ENCODE data around the gene SURF4.
"Not testable (repeated sequence)": the region's sequence is repeated elsewhere in the genome, so short reads cannot be mapped to it uniquely, and the experiment has no call there.

Gene SURF4

GRCh38 chr9:133379153-133380086 is 3.6 kb upstream of the SURF4 start:
- Histone ChIP-seq H3K9me2 (replicated peaks; ENCODE audit: control insufficient read depth, low read length) (no peaks in the 10 kb centered on the region), H4K20me1 (ENCODE audit: control insufficient read depth, insufficient read depth, low read depth, low read length) (peaks cover 6% of the 10 kb centered on the region; the same call in 1 of the 2 replicates), H3K9me3 (ENCODE audit: control insufficient read depth, insufficient read depth, low read length) (peaks cover 10% of the 10 kb centered on the region; the same call in 1 of the 2 replicates), H3K4me2 (ENCODE audit: low read length) (no peak overlapping the region), H3K27me3 (ENCODE audit: control insufficient read depth, low read length) (peaks cover 5% of the 10 kb centered on the region; the same call in 1 of the 2 replicates), H3K4me1 (ENCODE audit: control insufficient read depth, low read length) (peaks cover 18% of the 10 kb centered on the region), H3K79me2 (ENCODE audit: control insufficient read depth, low read length) (peaks cover 15% of the 10 kb centered on the region), H3K4me3 (ENCODE audit: low read length) (no peak overlapping the region), H3K36me3 (ENCODE audit: control insufficient read depth, low read length) (peaks cover 4% of the 10 kb centered on the region; the same call in 1 of the 2 replicates), H3K27ac (ENCODE audit: low read depth, low read length) (no peak overlapping the region), H3F3A (ENCODE audit: control insufficient read depth, insufficient read depth) (no peaks in the 10 kb centered on the region)
- TF ChIP-seq EZH2phosphoT487 (IDR thresholded peaks at IDR 0.05; ENCODE audit: borderline replicate concordance, low read length) (no peak), CTCF (IDR thresholded peaks at IDR 0.05; ENCODE audit: low read depth, low read length, poor library complexity, severe bottlenecking) (no peak)

GRCh38 chr9:133378408-133378962 is 2.6 kb upstream of the SURF4 start:
- Histone ChIP-seq H3K79me2 (ENCODE audit: control insufficient read depth, low read length) (peaks cover 24% of the 10 kb centered on the region), H4K20me1 (ENCODE audit: control insufficient read depth, insufficient read depth, low read depth, low read length) (peaks cover 6% of the 10 kb centered on the region; the same call in 1 of the 2 replicates), H3K4me2 (ENCODE audit: low read length) (no peak overlapping the region), H3K27me3 (ENCODE audit: control insufficient read depth, low read length) (peaks cover 5% of the 10 kb centered on the region; the same call in 1 of the 2 replicates), H3F3A (ENCODE audit: control insufficient read depth, insufficient read depth) (no peaks in the 10 kb centered on the region), H3K27ac (ENCODE audit: low read depth, low read length) (no peak overlapping the region), H3K9me2 (replicated peaks; ENCODE audit: control insufficient read depth, low read length) (no peaks in the 10 kb centered on the region), H3K4me3 (ENCODE audit: low read length) (no peak overlapping the region), H3K4me1 (ENCODE audit: control insufficient read depth, low read length) (peaks cover 23% of the 10 kb centered on the region), H3K36me3 (ENCODE audit: control insufficient read depth, low read length) (peaks cover 9% of the 10 kb centered on the region), H3K9me3 (ENCODE audit: control insufficient read depth, insufficient read depth, low read length) (peaks cover 10% of the 10 kb centered on the region; the same call in 1 of the 2 replicates)
- TF ChIP-seq EZH2phosphoT487 (IDR thresholded peaks at IDR 0.05; ENCODE audit: borderline replicate concordance, low read length) (no peak), CTCF (IDR thresholded peaks at IDR 0.05; ENCODE audit: low read depth, low read length, poor library complexity, severe bottlenecking) (no peak)

- TF ChIP-seq CTCF (IDR thresholded peaks at IDR 0.05; ENCODE audit: low read depth, low read length, poor library complexity, severe bottlenecking) = no peak
- no peak for TF ChIP-seq EZH2phosphoT487 (IDR thresholded peaks at IDR 0.05; ENCODE audit: borderline replicate concordance, low read length)
- Histone ChIP-seq H3K27ac (ENCODE audit: low read depth, low read length) (no peak overlapping the region), H3K9me2 (replicated peaks; ENCODE audit: control insufficient read depth, low read length) (no peaks in the 10 kb centered on the region), H3K27me3 (ENCODE audit: control insufficient read depth, low read length) (peaks cover 5% of the 10 kb centered on the region; the same call in 1 of the 2 replicates), H3K4me1 (ENCODE audit: control insufficient read depth, low read length) (peaks cover 30% of the 10 kb centered on the region), H4K20me1 (ENCODE audit: control insufficient read depth, insufficient read depth, low read depth, low read length) (peaks cover 6% of the 10 kb centered on the region; the same call in 1 of the 2 replicates), H3K9me3 (ENCODE audit: control insufficient read depth, insufficient read depth, low read length) (peaks cover 6% of the 10 kb centered on the region; the same call in 1 of the 2 replicates), H3K36me3 (ENCODE audit: control insufficient read depth, low read length) (peaks cover 16% of the 10 kb centered on the region), H3K79me2 (ENCODE audit: control insufficient read depth, low read length) (peaks cover 31% of the 10 kb centered on the region), H3K4me3 (ENCODE audit: low read length) (no peak overlapping the region), H3K4me2 (ENCODE audit: low read length) (no peak overlapping the region), H3F3A (ENCODE audit: control insufficient read depth, insufficient read depth) (no peaks in the 10 kb centered on the region)
Measured at GRCh38 chr9:133377721-133378216, 1.9 kb upstream of the SURF4 start.

- Histone ChIP-seq H3K4me1 (ENCODE audit: control insufficient read depth, low read length) (peaks cover 35% of the 10 kb centered on the region), H3K79me2 (ENCODE audit: control insufficient read depth, low read length) (peaks cover 36% of the 10 kb centered on the region), H3K36me3 (ENCODE audit: control insufficient read depth, low read length) (peaks cover 20% of the 10 kb centered on the region)
- H4K20me1 ChIP-seq (ENCODE audit: control insufficient read depth, insufficient read depth, low read depth, low read length); H3K9me2 ChIP-seq (replicated peaks; ENCODE audit: control insufficient read depth, low read length); H3K27ac ChIP-seq (ENCODE audit: low read depth, low read length); H3K9me3 ChIP-seq (ENCODE audit: control insufficient read depth, insufficient read depth, low read length); H3F3A ChIP-seq (ENCODE audit: control insufficient read depth, insufficient read depth); H3K4me3 ChIP-seq (ENCODE audit: low read length); H3K27me3 ChIP-seq (ENCODE audit: control insufficient read depth, low read length); H3K4me2 ChIP-seq (ENCODE audit: low read length): not testable (repeated sequence)
Measured at GRCh38 chr9:133377280-133377679, 1.4 kb upstream of the SURF4 start.
